ENCODE measurements around the gene HBA1. TPM values are rescaled to one million over a fixed set of nuclear protein-coding genes. Genes with fewer than 3 reads are reported as not detected.

Gene HBA1
- total and polyA plus RNA-seq, 2 of the 8 experiments (the other 6 are each of a cell fraction or from before 2014, with no cell fraction given): 2.3 TPM

DNA sequence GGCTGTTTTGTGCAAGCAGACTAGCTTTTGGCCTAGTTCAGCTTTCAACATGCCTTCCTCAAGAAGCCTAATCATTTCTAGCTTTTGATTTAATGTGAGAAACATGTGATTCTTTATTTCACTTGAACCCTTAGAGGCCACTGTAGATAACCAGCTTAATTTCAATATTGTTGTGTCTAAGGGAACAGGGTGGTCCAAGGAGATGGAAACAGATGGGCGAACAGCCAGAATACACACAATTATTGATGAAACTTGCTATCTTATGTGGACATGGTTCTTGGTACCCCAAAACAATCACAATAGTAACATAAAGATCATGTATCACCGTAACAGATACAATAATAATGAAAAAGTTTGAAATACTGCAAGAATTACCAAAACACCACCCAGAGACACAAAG lies 42.8 kb upstream of the HBA1 start:
- H3K14ac ChIP-seq (ENCODE audit: insufficient read length): no peak overlapping the region
- WGBS, 2 experiments (ENCODE audit: extremely low coverage in 1 of 2, insufficient coverage in 1 of 2, insufficient read length in 1 of 2, insufficient replicate concordance in 2 of 2, low coverage in 1 of 2, low lambda C conversion rate in 2 of 2, missing lambda C conversion rate in 1 of 2): 89% methylated on average over 2 of the region's 2 CpGs; no CpG with 5 or more reads in 1 of the 2 experiments
- H2BK5ac ChIP-seq (ENCODE audit: low read depth, low read length): no peak overlapping the region
- H2BK15ac ChIP-seq (ENCODE audit: low read length): no peak overlapping the region
- no peak overlapping the region for H3K4ac ChIP-seq (replicated peaks; ENCODE audit: insufficient read length, low read depth, low read length)
- no peaks in the 10 kb centered on the region; a peak in 2 of 8 replicates for H3K36me3 ChIP-seq (ENCODE audit: control insufficient read depth in 2 of 4, insufficient read depth in 4 of 4, low read length in 3 of 4)
- CTCF ChIA-PET (ENCODE audit: partially characterized antibody): interaction anchor here (0.6 to 3.5 kb wide), 6 partner anchors 14 to 70 kb away, joined by 3 to 17 read pairs (median 5); no protein-coding TSS in a partner anchor
- no peak overlapping the region for H4K5ac ChIP-seq (ENCODE audit: insufficient read length, low read depth, low read length)
- no peak overlapping the region for H2AFZ ChIP-seq (ENCODE audit: low read length)
- H3K9ac ChIP-seq (replicated peaks in 1 of 4; ENCODE audit: extremely low read depth in 1 of 4, low read depth in 3 of 4, low read length in 3 of 4): no peak overlapping the region
- FAIRE-seq (no peak), DNase-seq (ENCODE audit: low read depth in 1 of 2, low spot score in 2 of 2) (no peak)
- H3K79me1 ChIP-seq (ENCODE audit: low read depth, low read length): peaks cover 2% of the 10 kb centered on the region
- POLR2A ChIA-PET (ENCODE audit: partially characterized antibody): interaction anchor here (1.1 to 1.7 kb wide), 2 partner anchors 9 to 29 kb away, joined by 3 to 4 read pairs; no protein-coding TSS in a partner anchor
- H4K8ac ChIP-seq (ENCODE audit: extremely low read depth, insufficient read depth, low read length): no peak overlapping the region
- no peak overlapping the region for H3K23ac ChIP-seq (ENCODE audit: insufficient read length)
- H3K4me1 ChIP-seq (replicated peaks in 1 of 4; ENCODE audit: control insufficient read depth in 3 of 4, insufficient read depth in 4 of 4, low read length in 3 of 4): no peaks in the 10 kb centered on the region; a peak in 1 of 7 replicates
- H2AK5ac ChIP-seq (ENCODE audit: low read depth, low read length): no peak overlapping the region
- H2BK12ac ChIP-seq (ENCODE audit: low read depth, low read length): no peak overlapping the region
- no peak overlapping the region for H3K56ac ChIP-seq (replicated peaks; ENCODE audit: insufficient read length, low read depth, low read length)
- H2BK120ac ChIP-seq (replicated peaks; ENCODE audit: low read depth, low read length): no peak overlapping the region
- no peak overlapping the region for H3K27ac ChIP-seq (ENCODE audit: low read depth, low read length)
- H4K91ac ChIP-seq (replicated peaks; ENCODE audit: insufficient read length, low read length): no peak overlapping the region
- no peak overlapping the region for H3K4me3 ChIP-seq (ENCODE audit: extremely low read depth in 1 of 4, insufficient read depth in 2 of 4, low read depth in 3 of 4, low read length in 4 of 4)
- H3K79me2 ChIP-seq (ENCODE audit: control insufficient read depth in 1 of 2, insufficient read depth in 2 of 2, low read length in 2 of 2): peaks cover 0 to 25% of the 10 kb centered on the region in 2 experiments; a peak in 2 of 4 replicates
- no peak overlapping the region for H2BK20ac ChIP-seq (ENCODE audit: low read length)
- no peaks in the 10 kb centered on the region for H3K27me3 ChIP-seq (replicated peaks in 1 of 4; ENCODE audit: control insufficient read depth in 3 of 4, extremely low read depth in 1 of 4, insufficient read depth in 3 of 4, low read length in 3 of 4)
- H3K9me3 ChIP-seq (ENCODE audit: insufficient read depth in 2 of 2, low read depth in 1 of 2, low read length in 1 of 2): no peaks in the 10 kb centered on the region
- H4K20me1 ChIP-seq (replicated peaks in 1 of 2; ENCODE audit: control insufficient read depth in 1 of 2, insufficient read depth in 2 of 2, low read length in 2 of 2): no peaks in the 10 kb centered on the region
- H3K23me2 ChIP-seq (ENCODE audit: low read depth, low read length): no peaks in the 10 kb centered on the region
- no peak overlapping the region for H3K4me2 ChIP-seq (ENCODE audit: insufficient read depth in 1 of 2, low read depth in 2 of 2, low read length in 2 of 2)
- H3K18ac ChIP-seq (ENCODE audit: extremely low read depth, low read length): no peak overlapping the region
- no peak for TF ChIP-seq TEAD4 (IDR thresholded peaks at IDR 0.05; ENCODE audit: low read depth, low read length)
- no peak for TF ChIP-seq RFX5 (IDR thresholded peaks at IDR 0.05; ENCODE audit: borderline replicate concordance, low read depth, low read length)
- TF ChIP-seq NANOG (IDR thresholded peaks at IDR 0.05; ENCODE audit: insufficient read depth, low read depth, low read length, poor library complexity, severe bottlenecking): no peak
- no peak for TF ChIP-seq POLR2A (IDR thresholded peaks at IDR 0.05; ENCODE audit: control extremely low read depth in 1 of 2, low read depth in 2 of 2, low read length in 2 of 2)
- TF ChIP-seq SRF (IDR thresholded peaks at IDR 0.05; ENCODE audit: low read depth, low read length): no peak
- TF ChIP-seq, protein P1, sequence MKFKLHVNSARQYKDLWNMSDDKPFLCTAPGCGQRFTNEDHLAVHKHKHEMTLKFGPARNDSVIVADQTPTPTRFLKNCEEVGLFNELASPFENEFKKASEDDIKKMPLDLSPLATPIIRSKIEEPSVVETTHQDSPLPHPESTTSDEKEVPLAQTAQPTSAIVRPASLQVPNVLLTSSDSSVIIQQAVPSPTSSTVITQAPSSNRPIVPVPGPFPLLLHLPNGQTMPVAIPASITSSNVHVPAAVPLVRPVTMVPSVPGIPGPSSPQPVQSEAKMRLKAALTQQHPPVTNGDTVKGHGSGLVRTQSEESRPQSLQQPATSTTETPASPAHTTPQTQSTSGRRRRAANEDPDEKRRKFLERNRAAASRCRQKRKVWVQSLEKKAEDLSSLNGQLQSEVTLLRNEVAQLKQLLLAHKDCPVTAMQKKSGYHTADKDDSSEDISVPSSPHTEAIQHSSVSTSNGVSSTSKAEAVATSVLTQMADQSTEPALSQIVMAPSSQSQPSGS (IDR thresholded peaks at IDR 0.05; ENCODE audit: low read length): no peak
- TF ChIP-seq CEBPB (IDR thresholded peaks at IDR 0.05; ENCODE audit: low read depth, low read length): no peak
- TF ChIP-seq SP1 (IDR thresholded peaks at IDR 0.05; ENCODE audit: low read depth, low read length): no peak
